Measurements from ENCODE around the gene BNC1. TPM values are rescaled to one million over a fixed set of nuclear protein-coding genes. Genes with fewer than 3 reads are reported as not detected.

Gene BNC1
- total RNA-seq, 6 experiments from 2014 or later: 0.12 to 0.31 (median 0.14) TPM; not detected in 3

DNA sequence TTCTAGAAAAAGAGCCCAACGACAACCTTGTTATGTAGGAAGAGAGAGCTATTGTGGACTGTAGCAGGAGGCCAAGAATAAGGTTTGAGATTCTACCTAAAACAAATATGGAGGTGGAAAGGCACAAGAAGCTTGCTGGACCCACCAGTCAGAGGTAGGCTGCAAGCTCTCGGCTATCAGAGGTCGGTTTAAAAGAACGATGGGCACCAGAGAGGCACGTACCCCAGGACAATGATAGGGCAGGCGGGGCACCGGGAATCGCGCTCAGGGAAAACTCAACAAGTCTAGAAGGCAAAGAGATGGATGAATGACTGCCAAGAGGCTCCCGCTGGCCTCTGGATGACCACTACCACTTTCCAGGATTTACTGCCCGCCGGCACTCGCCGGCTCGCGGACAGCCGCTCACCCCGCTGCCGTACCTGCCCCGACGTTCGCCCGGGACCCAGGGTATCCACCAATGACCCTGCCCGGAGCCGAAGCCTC, 77.9 kb downstream of the BNC1 start:
- peaks cover 0 to 7% (median 0%) of the 10 kb centered on the region in 4 donors for H3K4me1 ChIP-seq
- peak overlapping the region; percentile 44 to 58 (median 49) for H3K4me3 ChIP-seq
- peak overlapping the region in 2 of 3 donors; percentile 48 to 78 for H3K27ac ChIP-seq
- no peaks in the 10 kb centered on the region for H3K9me3 ChIP-seq
- H3K27me3 ChIP-seq: peaks cover 0 to 11% of the 10 kb centered on the region in 2 donors
- intact Hi-C loops (cut with DNase I): no loop called here
- no peaks in the 10 kb centered on the region for H3K36me3 ChIP-seq
- no peak for ATAC-seq
- TF ChIP-seq CTCF (IDR thresholded peaks at IDR 0.05) (no peak), POLR2A (IDR thresholded peaks at IDR 0.05) (no peak)
- no peak for DNase-seq
- 7% methylated on average over 6 of the region's 25 CpGs for WGBS (ENCODE audit: insufficient coverage, low coverage, low lambda C conversion rate, missing lambda C conversion rate)

Other genes starting within 250 kb of the BNC1 start
- 10 to 100 TPM; 15.7 to 49.9 (median 24.2) TPM for gene BTBD1, start 217.4 kb downstream of the BNC1 start, total RNA-seq
- gene TM6SF1, start 177.0 kb downstream of the BNC1 start, total RNA-seq: 1 to 10 TPM in 3 of 6 experiments, under 1 TPM in 3; 0.77 to 1.8 (median 1.1) TPM
- gene HDGFL3, start 76.8 kb downstream of the BNC1 start, total RNA-seq: 1 to 10 TPM in 4 of 6 experiments, under 1 TPM in 2; 0.70 to 3.3 (median 1.7) TPM
- not detected for gene SH3GL3, start 162.7 kb upstream of the BNC1 start, total RNA-seq